CD4-positive, alpha-beta T cell treated with Interleukin-17A for 4 hours (primary cell): ENCODE data around the gene MUC5AC.

Experiments used
- DNase-seq: peaks from one replicate; pipeline ENCODE4 v3.0.0-alpha.2; 2020; ENCODE audit warnings: mixed read lengths

Gene MUC5AC

GRCh38 chr11:1122664-1123002 is 35.1 kb upstream of the MUC5AC start:
- no peak for DNase-seq

GRCh38 chr11:1123970-1124369 is 33.8 kb upstream of the MUC5AC start:
- DNase-seq, result no peak

DNA sequence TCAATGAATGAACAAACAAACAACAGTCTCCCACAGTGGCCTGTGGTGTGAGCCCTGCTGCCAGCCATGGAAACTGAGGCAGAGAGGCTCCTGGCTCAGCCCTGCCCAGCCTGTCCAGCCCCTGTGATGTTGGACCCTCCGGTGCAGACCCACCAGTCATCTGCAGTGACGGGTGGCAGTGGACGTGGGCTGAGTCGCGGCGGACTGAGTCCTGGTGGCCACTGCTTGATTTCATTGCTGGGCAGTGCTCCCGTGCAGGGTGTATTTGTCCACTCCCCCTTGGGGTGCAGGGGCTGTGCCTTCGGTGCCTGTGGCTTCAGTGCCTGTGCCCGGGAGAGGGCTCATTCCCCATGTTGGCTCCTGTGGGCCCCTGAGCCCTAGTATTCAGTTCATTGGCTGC is 31.9 kb upstream of the MUC5AC start:
- DNase-seq, result no peak

DNA sequence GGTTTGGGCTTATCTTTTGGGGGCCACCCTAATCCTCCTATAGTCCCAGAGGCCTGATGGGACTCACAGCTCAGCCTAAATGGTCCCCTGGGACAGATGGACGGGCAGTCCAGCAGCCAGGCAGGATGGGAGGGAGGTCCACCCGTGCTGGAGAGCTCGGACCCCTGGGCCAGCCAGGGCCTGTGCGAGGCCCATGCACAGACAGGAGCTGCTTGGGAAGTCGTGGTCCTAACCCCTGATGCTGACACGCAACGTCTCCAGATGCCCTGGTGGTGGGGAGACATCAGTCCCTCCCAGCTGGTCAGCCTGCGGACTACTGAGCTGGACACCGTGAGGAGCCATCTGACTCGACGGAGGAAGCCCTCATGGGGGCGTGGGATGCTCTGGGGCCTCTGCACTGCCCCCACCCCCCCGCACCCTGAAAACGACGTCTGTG is 31.2 kb upstream of the MUC5AC start:
- no peak for DNase-seq

DNA sequence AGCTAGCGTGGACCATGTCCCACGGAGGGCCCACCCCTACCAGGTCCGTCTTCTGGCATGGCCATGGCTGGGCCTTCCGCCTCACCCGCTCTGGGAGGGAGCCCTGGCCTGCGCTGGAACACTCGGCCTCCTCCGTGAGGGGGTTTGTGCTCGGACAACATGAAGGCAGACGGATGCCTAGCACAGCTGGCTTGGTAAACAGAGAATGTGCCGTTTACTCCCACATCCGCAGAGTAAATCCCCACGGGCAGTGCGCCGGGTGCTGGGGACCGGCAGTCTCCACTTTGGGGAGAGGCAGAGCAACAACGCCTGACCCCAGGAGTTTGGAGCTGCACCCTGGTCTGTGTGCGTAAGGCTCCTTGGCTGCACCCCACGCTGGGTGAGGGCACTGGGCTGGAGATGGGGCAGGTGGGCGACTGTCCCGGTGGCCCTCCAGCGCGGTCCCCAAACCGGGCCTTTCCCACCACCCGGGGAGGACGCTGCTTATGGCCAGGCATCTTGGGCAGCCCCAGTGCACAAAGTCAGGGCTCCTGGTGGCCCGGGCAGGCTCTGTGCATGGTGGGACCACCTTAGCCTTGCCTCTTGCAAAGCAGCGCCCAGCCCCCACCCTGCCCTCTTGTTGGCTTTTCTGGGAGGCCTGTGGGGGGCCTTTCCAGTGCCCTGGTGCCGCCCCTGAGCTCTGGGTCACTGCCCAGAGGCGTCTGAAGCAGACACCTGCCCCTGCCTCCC is 30.7 kb upstream of the MUC5AC start:
- DNase-seq, result no peak

GRCh38 chr11:1127664-1128162 is 30.0 kb upstream of the MUC5AC start:
- no peak for DNase-seq

DNA sequence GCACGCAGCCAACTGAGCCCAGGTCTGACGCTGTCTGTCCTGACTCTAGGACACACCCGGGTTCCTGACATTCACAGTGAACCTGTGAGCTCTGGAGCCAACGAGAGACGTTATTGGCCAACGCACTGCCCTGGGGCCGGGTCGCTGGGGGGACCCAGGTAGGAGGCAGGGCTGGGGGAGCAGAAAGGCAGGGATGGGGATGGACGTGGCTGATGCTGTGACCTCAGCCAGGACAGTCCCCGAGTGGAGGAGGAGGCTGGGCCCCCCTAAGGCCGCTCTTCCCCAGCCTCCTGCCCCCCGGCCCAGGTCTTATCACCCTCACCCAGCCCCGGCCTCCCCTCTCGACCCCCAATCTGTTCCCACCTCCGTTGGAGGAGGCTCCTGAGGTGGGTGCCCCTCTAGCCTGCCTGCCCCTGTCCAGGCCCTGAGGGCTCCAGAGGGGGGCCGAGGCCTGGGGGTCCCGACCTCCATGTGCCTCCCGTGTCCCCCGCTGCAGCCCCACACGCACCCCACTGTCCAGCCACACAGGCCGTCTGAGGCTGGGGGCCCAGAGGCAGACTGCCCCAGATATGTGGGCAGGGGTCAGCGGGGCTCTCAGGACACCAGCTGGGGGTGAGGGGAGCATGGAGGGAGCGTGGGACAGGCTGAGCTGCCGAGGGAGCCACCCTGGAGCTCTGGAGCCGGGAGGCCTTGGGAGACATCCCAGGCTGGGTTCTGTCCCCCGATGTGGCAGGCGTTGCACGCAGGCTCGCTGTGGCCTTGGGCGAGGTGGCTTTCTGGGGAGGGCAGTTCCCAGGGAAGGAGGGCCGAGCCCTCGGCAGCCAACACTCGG is 29.2 kb upstream of the MUC5AC start:
- no peak for DNase-seq

- no peak for DNase-seq
These were observed 28.6 kb upstream of the MUC5AC start for GRCh38 chr11:1129143-1129610.

DNA sequence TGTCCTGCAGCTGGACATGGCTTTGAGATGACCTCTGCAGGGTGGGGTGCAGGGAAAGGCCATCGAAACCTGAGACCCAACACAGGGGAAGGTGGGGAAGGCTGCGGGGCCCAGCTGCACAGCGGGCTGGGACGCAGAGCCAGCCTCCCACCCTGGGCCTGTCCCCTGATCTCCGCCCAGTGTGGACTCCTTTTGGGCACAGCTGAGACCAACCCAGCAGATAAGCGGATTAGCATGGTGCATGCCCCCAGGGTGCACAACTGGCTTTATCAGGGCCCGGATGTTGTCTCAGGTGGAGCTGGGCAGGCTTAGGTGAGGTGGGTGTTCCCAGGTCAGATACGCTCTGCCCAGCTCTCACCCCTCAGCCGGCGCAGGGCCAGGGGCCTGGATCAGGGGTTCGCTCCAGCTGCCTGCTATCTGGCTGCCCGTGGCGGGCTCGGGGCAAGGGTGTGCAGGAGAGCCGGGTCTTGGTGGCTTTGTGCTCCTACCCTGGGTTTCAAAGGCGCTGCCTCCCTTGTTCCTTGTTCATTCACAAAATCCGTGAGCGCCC is 28.1 kb upstream of the MUC5AC start:
- no peak for DNase-seq

DNA sequence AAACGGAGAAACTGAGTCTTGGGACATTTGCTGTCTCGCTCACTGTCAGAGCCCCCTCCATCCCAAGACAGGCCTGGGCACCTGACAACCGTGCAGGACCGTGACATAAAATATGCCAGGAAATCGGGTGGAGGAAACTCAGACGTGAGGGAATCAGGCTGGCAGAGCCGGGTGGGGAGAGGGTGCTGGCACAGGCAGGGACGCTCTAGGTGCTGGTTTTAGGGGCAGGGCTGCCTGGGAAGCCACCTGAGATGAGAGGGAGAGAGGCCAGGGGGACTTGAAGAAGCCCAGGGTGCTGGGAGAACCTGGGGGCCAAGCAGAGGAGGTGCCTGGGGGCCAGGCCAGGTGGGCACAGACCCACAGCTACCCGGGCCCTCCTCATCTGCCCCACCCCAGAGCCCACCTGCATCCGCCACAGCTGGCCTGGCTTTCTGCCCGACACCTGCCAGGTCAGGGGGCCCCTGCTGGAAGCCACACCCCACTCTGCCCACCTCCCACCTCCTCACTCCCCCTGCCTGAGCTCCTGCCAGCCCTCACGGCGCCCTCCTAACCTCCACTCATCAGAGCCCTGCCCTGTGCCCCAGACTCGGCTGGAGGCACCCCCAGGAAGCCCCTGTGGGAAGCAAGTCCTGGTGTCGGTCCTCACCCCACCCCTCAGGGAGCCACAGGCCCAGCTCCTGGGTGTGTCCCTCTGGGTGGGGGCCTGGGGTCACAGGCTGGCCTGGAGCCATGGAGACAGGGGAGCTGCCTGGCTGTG is 27.3 kb upstream of the MUC5AC start:
- no peak for DNase-seq

GRCh38 chr11:1131033-1131911 is 26.5 kb upstream of the MUC5AC start:
- no peak for DNase-seq

- no peak for DNase-seq
These were observed 22.8 kb upstream of the MUC5AC start for GRCh38 chr11:1134848-1135445.

GRCh38 chr11:1138097-1138496 is 19.7 kb upstream of the MUC5AC start:
- DNase-seq, result no peak

DNA sequence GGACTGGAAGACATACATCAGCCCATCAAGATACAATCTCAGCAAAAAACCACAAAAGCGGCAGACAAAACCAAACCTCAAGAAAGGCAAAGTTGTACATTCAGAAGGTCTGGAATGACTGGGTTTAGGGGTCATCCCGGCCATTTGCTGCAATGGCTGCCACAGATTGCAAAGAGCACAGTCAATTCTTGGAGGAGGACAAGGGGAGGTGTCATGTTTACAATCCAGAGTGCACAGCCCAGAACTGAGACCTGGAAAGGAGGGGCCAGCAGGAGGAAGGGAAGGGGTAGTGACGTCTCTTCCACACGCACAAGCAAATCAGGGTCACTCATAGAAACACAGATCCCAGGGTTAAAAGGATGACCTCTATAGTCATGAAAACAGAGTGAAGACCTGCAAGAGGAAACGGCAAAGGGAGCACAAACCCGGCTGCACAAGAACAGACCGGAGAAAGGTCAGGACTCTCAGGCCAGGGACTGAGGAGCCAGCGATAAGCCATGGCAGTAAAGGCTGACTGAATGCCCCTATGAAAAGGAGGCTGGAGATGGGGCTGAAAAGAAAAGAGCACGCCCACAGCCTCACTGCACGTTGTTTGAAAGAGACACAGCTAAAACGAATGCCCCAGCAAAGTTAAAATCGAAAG is 18.2 kb upstream of the MUC5AC start:
- no peak for DNase-seq

DNA sequence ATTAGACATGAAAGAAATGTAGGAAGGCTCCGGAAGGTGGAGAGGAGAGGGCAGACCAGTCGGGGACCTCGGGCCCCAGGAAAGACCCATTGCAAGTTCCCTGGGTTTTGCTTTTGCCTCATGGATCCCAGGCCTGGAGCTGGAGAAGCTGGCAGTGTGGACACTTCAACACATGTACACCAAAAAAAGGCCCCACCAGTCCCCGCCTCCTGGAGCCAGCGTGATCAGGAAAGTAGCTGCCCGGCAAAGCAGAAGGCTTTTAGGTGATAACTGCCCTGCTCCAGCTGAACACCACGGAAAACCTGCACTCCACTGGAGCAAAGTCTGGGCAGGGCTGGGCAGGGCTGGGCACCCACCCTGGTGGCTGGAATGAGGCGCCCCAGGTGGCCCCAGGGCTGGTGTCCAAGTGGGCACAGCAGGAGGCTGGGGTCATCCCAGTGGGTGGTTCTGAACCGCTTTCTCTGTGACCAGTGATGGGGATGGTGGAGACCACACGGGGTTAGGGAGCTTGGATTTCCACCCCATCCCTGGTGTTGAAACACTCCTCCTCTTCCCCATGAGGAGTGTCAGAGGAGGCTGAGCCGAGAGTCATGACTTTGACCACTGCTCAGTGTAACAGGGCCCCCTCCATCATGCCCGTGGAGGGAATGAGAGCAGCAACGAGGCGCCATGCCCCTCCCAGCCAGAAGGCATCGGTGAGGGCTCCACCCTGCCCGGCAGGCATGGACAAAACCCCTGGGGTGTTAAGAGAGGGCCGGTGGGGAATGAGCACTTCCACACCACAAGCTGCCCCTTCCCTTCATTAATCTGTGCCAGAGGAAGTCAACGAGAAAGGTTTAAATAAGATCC is 16.9 kb upstream of the MUC5AC start:
- no peak for DNase-seq

DNA sequence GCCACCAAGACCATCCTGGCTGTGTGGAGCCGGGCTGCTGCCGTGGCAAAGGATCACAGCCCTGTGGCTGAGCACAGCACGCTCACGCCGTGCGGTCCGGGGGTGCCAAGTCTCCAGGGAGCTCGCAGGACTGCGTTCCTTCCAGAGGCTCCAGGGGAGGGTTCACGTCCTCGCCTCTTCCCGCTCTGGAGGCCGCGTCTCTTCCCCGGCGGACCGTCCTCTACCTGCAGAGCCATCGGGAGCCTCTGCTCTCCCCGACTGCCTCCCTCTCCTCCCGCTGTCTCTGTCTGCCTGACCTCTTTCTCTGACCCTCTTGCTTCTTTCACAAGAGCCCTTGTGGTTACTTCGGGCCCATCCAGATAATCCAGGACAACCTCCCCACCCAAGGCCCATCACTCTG is 11.4 kb upstream of the MUC5AC start:
- DNase-seq, result no peak

GRCh38 chr11:1147792-1148191 is 10.0 kb upstream of the MUC5AC start:
- DNase-seq, result no peak

- DNase-seq, result no peak
These were observed 9.0 kb upstream of the MUC5AC start for GRCh38 chr11:1148752-1149180.

GRCh38 chr11:1149545-1149944 is 8.2 kb upstream of the MUC5AC start:
- DNase-seq, result no peak

DNA sequence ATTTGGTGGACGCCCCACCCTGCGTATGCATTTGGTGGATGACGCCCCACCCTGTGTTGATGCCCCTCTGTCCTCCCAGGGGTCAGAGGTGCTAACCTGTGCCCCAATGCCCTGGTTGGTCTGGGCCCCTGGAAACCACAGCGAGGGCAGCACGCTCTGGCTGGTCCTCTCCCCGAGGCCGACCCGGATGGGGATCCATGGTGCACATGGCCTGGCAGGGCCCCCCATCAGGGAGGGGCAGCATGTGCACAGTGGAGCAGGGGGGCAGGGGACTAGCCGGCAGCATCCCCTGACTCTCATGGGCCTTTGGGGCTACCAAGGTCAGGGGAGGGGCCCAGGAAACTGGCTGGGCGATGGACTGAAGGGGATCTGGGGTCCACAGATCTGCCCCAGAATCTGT is 7.6 kb upstream of the MUC5AC start:
- DNase-seq, result no peak
